ENCODE results near the gene MPZ.

Gene MPZ

DNA sequence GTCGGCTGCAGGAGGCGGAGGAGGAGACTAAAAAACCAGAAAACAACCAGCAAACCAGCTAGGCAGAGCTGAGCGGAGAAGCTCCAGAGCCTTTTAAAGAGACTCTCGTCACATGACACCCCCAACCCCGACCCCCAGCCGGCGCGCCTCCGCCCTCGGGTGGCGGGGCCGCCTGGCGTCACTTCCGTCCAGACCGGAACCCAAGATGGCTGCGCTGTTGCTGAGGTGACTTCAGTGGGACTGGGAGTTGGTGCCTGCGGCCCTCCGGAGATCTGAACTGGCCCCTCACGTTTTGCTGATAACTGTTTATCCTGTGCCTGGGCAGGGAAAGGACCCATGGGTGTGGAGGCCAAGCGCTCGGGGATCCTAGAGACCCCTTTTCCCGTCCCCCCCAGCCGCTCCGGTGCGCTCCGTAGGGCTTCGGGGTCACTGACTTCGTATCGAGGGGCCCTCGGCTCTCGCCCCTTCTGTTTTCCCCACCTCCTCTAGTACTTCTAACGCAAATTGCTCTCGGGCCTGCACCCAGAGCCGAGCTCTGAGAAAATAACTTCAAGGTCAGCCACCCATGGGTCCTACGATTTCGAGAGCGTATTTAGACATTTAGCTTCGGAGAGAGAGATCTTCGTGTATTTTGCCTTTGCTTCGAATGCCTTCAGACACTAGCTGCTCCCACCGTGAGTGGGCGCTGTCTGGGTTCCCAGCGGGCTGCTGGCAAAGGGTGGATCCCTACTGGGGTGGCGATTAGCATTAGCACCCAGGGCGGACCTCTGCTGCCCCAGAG, 4.6 kb upstream of the MPZ start, which contains the start of gene SDHC:
Gene SDHC (plus strand): TSS at position 181 of the 781 bp plus-strand sequence. CDS start 25 bp downstream, at position 206.
- ChIA-PET POLR2A (interaction anchor here (0.8 to 1.4 kb wide), 6 partner anchors 9 to 409 kb away, joined by 3 to 6 read pairs (median 4); partner anchors contain the start of genes NDUFS2 and TOMM40L), CTCF (interaction anchor here (0.9 to 3.4 kb wide), 9 partner anchors 10 to 106 kb away, joined by 3 to 22 read pairs (median 4); partner anchors contain the start of gene TOMM40L)
- TF ChIP-seq, protein P1, sequence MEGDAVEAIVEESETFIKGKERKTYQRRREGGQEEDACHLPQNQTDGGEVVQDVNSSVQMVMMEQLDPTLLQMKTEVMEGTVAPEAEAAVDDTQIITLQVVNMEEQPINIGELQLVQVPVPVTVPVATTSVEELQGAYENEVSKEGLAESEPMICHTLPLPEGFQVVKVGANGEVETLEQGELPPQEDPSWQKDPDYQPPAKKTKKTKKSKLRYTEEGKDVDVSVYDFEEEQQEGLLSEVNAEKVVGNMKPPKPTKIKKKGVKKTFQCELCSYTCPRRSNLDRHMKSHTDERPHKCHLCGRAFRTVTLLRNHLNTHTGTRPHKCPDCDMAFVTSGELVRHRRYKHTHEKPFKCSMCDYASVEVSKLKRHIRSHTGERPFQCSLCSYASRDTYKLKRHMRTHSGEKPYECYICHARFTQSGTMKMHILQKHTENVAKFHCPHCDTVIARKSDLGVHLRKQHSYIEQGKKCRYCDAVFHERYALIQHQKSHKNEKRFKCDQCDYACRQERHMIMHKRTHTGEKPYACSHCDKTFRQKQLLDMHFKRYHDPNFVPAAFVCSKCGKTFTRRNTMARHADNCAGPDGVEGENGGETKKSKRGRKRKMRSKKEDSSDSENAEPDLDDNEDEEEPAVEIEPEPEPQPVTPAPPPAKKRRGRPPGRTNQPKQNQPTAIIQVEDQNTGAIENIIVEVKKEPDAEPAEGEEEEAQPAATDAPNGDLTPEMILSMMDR (IDR thresholded peaks at IDR 0.05; ENCODE audit: insufficient read depth, low read length, missing control alignments) = peak; percentile 65
- no peak for DNase-seq (ENCODE audit: low read depth, low spot score)
- H3K4me3 ChIP-seq (ENCODE audit: low read depth, low read length) = peak within 1 kb of the TSS; percentile 95

DNA sequence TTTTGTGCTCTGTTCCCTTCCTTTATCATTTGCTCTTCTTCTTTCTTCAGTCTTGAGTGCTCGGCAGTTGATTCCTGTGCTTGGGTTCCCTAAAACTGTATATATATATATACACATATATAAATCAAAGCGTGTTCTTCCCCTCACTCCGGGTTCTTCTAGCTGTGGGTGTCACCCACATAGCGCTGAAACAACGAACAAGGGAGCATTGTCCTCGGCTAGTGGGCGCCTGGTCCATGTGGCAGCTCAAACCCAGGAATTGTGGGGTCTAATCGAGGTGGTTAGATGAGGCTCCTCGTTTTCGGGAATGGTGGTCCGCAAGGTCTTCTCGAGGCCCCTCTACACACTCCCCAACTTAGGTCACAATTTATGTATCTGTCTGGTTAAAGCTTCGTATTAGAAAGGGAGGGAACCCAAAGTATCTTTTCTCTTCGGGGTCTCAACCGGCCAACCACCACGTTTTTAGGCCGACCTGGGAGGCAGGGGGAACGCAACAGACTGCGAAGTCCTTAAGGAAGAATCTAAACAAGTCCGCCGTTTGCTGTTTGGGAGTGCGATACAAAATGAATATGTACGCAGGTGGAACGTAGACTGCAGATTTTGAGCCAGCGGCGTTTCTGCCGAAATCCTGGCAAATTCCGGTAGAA, 3.9 kb upstream of the MPZ start:
- H3K4me3 ChIP-seq (ENCODE audit: low read depth, low read length) = peak overlapping the region; percentile 95
- ChIA-PET CTCF (interaction anchor here (1.0 to 3.4 kb wide), 10 partner anchors 9 to 122 kb away, joined by 3 to 22 read pairs (median 4); partner anchors contain the start of gene TOMM40L), POLR2A (interaction anchor here (0.8 to 1.4 kb wide), 6 partner anchors 8 to 410 kb away, joined by 3 to 6 read pairs (median 4); partner anchors contain the start of genes NDUFS2 and TOMM40L)
- TF ChIP-seq, protein P1 (IDR thresholded peaks at IDR 0.05; ENCODE audit: insufficient read depth, low read length, missing control alignments) = no peak
- no peak for DNase-seq (ENCODE audit: low read depth, low spot score)

DNA sequence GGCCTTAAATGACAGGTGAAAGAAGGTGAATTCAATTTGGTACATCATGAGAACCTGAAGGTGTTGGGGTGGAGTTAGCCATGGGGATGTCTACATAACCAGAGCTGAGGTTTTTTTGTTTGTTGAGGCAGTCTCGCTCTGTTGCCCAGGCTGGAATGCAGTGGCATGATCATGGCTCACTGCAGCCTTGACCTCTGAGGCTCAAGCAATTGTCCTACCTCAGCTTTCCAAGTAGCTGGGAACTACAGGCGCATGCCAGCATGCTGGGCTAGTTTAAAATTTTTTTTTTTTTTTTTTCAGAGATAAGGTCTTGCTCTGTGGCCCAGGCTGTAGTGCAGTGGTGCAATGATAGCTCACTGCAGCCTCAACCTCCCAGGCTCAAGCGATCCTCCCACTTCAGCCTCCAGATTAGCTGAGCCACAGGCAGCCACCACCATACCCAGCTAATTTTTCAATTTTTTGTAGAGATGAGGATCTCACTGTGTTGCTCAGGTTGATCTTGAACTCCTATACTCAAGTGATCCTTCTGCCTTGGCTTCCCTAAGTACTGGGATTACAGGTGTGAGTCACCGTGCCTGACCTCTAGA, 1.9 kb upstream of the MPZ start:
- ChIA-PET CTCF (interaction anchor here (1.2 kb wide), 1 partner anchor 85 kb away, joined by 3 read pairs; no protein-coding TSS in a partner anchor), POLR2A (no interaction called here)
- TF ChIP-seq, protein P1 (IDR thresholded peaks at IDR 0.05; ENCODE audit: insufficient read depth, low read length, missing control alignments) = no peak

DNA sequence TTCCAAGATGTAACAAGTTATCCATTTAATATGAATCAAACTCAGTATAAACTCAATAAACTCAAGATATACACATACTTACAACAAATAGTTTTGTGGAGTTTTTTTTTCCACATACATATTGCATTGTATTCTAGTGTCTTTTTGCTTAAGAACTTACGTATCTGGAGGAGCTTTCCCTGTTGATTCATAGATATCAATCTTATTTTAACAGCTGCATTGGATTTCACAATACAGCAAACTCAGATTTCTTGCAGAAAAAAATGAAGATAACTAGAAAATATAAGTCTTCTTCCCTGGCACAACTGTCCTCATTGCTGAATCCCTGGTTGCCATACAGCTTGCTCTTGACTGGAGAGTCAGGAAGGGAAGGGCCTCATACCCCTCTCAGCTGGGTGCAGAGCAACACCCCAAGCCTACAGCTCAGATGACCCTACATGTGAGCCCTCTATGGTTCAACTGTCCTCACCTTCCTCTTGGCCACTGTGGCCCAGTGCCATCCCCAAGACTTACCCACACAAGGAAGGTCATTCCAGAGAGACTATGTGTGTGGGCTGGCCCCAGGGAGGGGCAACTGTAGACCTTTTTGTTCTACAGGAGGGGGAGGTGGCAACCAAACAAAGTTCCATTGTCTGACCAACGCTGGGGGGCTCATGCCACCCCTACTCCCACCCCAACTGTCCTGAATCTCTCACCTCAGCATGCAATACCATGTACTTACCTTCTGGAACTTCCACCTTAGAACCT, 1.7 kb downstream of the MPZ start:
- POLR2A ChIA-PET = no interaction called here

More for the DNA sequence above, 1.9 kb upstream of the MPZ start:
- DNase-seq (ENCODE audit: low read depth, low spot score) = no peak
- no peak overlapping the region for H3K4me3 ChIP-seq (ENCODE audit: low read depth, low read length)

DNA sequence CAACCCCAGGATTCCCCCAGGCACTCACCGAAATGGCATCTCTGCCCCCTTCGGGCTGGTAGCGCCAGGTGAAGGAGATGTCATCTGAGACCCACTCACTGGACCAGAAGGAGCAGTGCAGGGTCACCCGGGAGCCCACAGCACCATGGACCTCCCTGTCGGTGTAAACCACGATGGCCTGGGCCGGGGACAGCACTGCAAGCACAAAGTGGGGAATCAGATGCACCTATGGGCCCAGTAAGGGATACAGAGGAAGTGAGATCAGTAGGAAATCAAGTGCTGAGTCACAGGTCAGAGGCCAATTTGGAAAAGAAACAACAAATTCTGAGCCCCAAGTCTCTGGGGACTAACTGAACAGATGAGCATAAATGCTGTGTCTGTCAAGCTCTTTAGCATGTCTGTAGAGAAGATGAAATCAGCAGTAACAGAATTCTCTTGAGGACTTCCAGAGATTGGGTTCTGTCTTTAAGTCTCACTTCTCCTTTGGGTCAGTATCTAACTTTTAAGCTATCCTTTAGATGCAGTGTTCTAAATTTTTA, 2.5 kb downstream of the MPZ start:
- no peak for DNase-seq (ENCODE audit: low read depth, low spot score)
- TF ChIP-seq, protein P1 (IDR thresholded peaks at IDR 0.05; ENCODE audit: insufficient read depth, low read length, missing control alignments) = no peak
- ChIA-PET POLR2A (no interaction called here), CTCF (interaction anchor here (0.9 to 2.5 kb wide), 6 partner anchors 15 to 83 kb away, joined by 3 to 11 read pairs (median 4); no protein-coding TSS in a partner anchor)
- no peak overlapping the region for H3K4me3 ChIP-seq (ENCODE audit: low read depth, low read length)

More for the DNA sequence above, 1.7 kb downstream of the MPZ start:
- CTCF ChIA-PET = interaction anchor here (0.9 to 2.2 kb wide), 5 partner anchors 11 to 84 kb away, joined by 3 to 5 read pairs (median 3); no protein-coding TSS in a partner anchor
- TF ChIP-seq, protein P1 (IDR thresholded peaks at IDR 0.05; ENCODE audit: insufficient read depth, low read length, missing control alignments) = no peak
- H3K4me3 ChIP-seq (ENCODE audit: low read depth, low read length) = no peak overlapping the region
- DNase-seq (ENCODE audit: low read depth, low spot score) = no peak

Measured in AG04449 (cell line).